NCI-H1436 treated with DMSO at 0.1 percent for 48 hours (cell line): ENCODE data around the gene FAM135A.
"Not testable (repeated sequence)": the region's sequence is repeated elsewhere in the genome, so short reads cannot be mapped to it uniquely, and the experiment has no call there.

Experiments used
- DNase-seq: peaks from one replicate; lab custom pipeline; 2025; lab: John Stamatoyannopoulos, UW

Gene FAM135A

GRCh38 chr6:70459699-70460098 is 46.4 kb downstream of the FAM135A start:
- DNase-seq = not testable (repeated sequence)

- no peak for DNase-seq
Measured at GRCh38 chr6:70470016-70470415, 56.7 kb downstream of the FAM135A start.

DNA sequence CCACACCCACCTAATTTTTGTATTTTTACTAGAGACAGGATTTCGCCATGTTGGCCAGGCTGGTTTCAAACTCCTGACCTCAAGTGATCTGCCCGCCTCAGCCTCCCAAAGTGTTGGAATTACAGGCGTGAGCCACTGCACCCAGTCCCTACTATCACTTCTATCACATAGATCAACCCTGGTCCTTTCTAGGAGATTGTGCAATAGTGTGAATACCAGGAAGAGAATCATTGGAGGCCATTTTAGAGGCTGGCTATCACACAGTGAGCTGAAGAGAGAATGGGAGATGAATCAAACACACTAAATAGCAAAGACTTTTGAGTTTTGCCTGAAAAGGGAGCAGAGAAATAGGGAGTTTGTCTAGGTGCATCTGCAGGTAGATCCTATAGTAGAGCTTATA is 57.2 kb downstream of the FAM135A start:
- DNase-seq = not testable (repeated sequence)

- no peak for DNase-seq
Measured at GRCh38 chr6:70474751-70475150, 61.4 kb downstream of the FAM135A start.

DNA sequence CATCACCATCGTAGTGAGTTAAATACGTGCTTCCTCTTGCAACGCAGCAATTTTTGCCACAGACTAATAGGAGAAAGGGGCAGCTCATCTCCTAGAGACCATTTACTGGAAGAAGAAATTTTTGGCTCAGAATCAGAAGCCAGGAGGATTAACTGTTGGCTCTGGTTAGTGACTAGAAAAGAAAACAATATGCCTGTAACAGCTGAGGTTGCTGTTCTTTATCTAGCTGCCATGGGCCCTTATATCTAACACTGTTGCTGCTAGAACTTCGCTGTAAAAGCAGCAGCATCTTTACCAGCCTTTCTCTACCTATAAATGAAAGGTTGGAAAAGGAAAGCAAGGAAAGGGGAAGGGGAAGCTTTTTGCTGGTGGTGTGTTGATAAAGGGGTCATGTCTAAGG is 65.9 kb downstream of the FAM135A start:
- no peak for DNase-seq

DNA sequence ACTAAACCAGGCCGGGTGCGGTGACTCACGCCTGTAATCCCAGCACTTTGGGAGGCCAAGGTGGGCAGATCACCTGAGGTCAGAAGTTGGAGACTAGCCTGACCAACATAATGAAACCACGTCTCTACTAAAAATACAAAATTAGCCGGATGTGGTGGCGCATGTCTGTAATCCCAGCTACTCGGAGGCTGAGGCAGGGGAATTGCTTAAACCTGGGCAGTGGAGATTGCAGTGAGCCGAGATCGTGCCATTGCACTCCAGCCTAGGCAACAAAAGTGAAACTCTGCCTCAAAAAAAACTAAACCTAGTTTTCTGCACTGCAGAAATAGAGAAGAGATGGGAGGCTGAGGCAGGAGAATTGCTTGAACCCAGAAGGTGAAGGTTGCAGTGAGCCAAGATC is 73.3 kb downstream of the FAM135A start:
- DNase-seq = not testable (repeated sequence)

DNA sequence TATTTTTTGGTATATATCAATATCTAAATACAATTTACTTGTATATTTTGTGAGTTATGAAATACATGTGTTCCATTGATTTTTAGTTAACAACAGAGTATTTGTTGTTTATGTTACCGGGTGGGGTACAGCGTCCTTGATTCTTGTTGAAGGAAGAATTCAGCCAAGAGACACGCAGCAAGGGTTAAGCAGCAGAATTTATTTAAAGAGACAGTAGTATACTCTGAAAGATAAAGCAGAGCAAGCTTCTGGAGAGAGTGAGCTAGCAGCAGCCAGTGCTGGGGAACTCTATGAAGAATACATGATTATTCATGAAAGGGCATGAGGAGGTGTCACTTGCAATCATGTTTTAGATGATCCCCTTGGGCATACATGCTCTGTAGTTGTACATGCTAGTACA is 76.1 kb downstream of the FAM135A start:
- no peak for DNase-seq

GRCh38 chr6:70494833-70495232 is 81.5 kb downstream of the FAM135A start:
- no peak for DNase-seq

DNA sequence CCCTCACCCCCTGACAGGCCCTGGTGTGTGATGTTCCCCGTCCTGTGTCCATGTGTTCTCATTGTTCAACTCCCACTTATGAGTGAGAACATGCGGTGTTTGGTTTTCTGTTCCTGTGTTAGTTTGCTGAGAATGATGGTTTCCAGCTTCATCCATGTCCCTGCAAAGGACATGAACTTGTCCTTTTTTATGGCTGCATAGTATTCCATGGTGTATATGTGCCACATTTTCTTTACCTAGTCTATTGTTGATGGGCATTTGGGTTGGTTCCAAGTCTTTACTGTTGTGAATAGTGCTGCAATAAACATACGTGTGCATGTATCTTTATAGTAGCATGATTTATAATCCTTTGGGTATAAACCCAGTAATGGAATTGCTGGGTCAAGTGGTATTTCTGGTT is 82.5 kb downstream of the FAM135A start:
- DNase-seq = not testable (repeated sequence)

DNA sequence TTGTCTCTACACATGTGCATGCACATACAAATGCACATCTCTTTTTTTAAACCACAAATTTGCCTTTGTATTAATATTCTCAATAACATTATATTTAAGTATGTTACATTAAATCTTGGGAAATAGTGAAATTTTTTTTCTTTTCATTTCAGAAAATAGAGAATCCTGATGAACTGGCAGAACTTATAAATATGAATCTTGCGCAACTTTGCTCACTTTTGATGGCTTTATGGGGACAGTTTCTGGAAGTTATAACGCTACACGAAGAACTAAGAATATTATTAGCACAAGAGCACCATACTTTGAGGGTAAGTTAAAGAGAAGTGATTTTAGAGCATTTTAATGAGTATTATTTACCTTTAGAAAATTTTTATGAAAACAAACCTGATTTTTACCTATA is 89.2 kb downstream of the FAM135A start:
- no peak for DNase-seq

- no peak for DNase-seq
Measured at GRCh38 chr6:70503813-70504465, 90.6 kb downstream of the FAM135A start.

DNA sequence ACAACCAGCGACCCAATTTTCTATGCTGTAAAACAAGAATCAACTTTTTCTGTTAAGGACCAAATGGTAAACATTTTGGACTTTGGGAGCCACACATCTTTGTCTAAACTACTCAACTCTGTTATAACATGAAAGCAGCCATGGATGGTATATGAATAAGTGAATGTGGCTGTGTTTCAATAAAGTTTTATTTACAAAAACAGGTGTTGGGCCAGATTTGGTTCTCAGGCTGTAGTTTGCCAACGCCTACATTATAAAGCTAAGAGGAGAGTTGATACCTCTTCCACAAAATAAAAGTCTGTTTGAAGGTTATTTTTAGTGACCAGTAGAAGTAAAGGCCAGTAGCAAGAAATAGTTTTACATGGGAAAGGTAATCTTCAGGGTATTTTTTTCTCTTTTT is 93.0 kb downstream of the FAM135A start:
- no peak for DNase-seq

- DNase-seq = no peak
Measured at GRCh38 chr6:70507161-70507560, 93.9 kb downstream of the FAM135A start.

DNA sequence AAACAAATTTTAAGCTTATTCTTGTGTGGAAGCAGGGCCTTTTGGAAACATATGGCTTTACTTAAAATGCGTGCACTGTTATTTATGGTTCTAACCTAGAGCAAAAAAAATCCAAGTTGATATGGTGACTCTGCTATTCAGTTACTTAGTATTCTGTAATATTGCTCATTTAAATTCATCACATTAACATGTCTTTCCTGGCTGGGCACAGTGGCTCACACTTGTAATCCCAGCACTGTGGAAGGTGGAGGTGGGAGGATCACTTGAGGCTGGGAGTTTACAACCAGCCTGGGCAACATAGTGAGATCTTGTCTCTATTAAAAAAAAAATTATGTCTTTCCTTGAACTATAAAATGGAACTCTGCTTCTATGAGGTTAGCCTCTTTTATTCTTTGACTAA is 95.6 kb downstream of the FAM135A start:
- DNase-seq = no peak

DNA sequence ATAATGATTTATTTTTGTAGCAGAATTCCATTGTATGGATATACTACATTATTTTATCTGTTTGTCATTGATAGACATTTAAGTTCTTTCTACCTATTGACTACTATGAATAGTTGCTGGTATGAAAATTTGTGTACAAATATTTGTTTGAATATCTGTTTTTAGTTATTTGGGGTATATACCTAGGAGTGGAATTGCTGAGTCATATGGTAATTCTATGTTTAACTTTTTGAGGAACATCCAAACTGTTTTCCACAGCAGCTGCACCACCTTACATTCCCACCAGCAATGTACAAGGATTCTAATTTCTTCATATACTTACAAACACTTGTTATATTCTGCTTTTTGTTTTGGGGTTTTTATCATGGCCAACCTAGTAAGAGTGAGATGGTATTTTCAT is 97.3 kb downstream of the FAM135A start:
- no peak for DNase-seq

GRCh38 chr6:70518723-70519122 is 105.4 kb downstream of the FAM135A start:
- no peak for DNase-seq

GRCh38 chr6:70520575-70520974 is 107.3 kb downstream of the FAM135A start:
- DNase-seq = no peak

- no peak for DNase-seq
Measured at GRCh38 chr6:70524721-70525286, 111.5 kb downstream of the FAM135A start.

- DNase-seq = no peak
Measured at GRCh38 chr6:70527071-70527737, 113.9 kb downstream of the FAM135A start.

DNA sequence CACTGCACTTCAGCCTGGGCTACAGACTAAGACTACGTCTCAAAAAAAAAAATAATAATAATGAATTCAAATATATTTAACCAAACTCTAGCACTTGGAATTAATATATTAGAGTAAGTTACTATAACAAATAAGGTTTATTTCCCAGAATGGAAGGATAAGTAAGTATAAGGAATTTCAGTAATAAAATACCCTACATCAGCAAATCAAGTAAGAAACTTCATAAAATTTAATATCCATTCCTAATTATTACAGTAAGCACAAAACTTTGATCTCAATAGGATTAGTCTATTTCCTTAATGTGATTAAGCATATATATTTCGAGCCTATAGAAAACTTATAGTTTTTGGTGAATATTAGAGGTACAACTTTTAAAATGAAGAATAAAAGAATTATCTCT is 116.7 kb downstream of the FAM135A start:
- DNase-seq = no peak

DNA sequence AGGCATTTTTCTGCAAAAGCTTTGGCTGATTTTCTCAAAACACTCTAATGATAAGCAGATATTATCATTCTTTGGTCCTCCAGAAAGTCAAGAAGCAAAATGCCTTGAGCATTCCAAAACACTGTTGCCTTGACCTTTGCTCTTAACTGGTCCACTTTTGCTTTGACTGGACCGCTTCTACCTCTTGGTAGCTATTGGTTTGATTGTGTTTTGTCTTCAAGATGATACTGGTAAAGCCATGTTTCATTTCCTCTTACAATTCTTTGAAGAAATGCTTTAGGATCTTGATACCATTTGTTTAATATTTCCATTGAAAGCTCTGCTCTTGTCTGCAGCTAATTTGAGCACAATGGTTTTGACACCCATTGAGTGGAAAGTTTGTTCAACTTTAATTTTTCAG is 117.8 kb downstream of the FAM135A start:
- no peak for DNase-seq

DNA sequence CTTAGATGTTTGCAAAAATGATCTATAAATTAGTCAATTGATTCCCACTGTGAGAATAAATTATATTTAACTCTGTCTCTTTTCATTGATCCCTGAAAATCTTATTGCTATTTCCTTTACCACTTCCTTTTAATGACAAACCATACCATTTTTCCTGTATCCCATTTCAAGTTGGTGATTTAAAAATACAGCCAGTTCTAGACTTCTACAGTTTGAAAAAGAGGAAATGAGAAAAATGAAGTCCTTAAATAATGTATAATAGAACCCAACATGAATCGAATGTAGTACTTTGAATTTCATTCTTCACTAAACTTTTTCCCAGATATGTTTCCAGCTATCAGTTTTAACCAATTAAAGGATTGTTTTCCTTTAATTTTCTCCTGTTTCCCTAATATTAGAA is 124.0 kb downstream of the FAM135A start:
- DNase-seq = no peak

GRCh38 chr6:70538376-70538775 is 125.1 kb downstream of the FAM135A start:
- no peak for DNase-seq

DNA sequence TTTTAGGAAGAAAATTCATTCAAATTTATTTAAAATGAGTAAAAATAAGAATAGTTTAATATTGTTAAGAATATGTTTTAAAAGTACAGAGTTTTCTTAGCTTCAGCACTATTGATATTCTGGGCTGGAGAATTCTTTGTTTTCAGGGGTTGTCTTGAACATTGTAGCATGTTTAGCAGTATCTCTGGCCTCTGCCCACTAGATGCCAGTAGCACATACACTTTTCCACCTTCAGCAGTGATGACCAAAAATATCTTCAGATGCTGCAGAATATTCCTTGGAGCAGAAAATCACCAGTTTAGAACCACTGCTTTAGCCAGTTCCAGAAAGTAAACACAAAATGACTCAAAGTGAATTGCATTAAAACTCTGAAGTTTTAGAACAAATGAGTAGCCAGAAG is 134.0 kb downstream of the FAM135A start:
- DNase-seq = no peak
